HG03575 (cell line): ENCODE data around the gene RFX5.
"Not testable (repeated sequence)": the region's sequence is repeated elsewhere in the genome, so short reads cannot be mapped to it uniquely, and the experiment has no call there.

Experiments
- ATAC-seq: cut with Tn5 transposase; IDR thresholded peaks from one replicate; pipeline ENCODE4 v1.9.1; 2021; ENCODE audit not compliant: unreplicated experiment, insufficient number of reproducible peaks, low FRiP score; ENCODE audit errors: extremely low read depth

The RFX5 gene

DNA sequence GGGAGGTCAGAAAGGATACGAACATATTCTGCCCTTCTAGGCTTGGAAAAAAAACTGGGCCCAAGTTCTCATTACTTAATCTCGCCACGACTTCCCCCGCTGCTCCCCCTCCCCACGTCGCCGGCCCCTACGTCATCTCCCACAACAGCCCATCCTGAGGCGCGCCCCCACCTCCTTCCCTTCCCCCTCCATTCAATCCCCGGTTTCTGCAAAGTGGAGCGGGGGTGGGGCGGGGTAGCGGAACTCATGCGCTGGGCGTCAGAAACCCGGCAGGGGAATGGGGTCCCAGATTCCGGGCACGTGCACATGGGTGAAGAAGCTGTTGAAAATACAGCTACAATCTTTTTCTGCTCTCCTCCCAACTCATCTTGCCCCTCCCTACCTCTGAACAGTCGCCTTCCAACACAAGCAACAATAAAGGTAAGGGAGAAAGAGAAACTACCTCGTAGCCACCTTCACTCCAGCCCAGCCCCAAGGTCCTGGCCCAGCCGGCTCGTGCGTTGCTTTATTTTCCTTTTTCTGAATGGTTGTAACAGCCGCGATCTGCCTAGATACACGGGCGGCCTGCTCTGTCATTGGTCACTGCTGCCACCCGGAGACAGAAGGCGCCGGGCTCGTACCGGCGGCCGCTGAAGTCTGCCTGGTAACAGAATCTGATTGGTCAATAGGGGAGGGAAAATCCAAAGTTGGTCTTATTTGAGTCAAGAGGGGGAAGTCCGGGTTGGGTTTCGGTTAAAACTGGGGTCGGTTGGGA, at the start of gene RFX5:
TSS of gene RFX5 (minus strand) at position 484 of the 754 bp plus-strand sequence. CDS start 932 bp downstream, outside the sequence.
- ATAC-seq = peak; percentile 75

DNA sequence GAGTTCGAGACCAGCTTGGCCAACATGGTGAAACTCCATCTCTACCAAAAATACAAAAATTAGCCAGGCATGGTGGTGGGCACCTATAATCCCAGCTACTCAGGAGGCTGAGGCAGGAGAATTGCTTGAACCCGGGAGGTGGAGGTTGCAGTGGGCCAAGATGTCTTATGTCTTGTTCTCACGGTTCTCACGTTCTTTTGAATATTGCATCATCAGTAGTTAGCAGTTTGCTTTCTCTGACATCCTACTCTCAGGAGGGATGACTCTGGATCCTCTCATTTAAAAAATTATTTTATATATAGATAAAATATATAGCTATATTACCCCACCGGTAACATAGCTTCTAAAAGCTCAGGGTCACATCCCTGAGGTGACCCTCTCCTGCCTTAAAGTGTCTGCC, 49.2 kb upstream of the RFX5 start:
- not testable (repeated sequence) for ATAC-seq

DNA sequence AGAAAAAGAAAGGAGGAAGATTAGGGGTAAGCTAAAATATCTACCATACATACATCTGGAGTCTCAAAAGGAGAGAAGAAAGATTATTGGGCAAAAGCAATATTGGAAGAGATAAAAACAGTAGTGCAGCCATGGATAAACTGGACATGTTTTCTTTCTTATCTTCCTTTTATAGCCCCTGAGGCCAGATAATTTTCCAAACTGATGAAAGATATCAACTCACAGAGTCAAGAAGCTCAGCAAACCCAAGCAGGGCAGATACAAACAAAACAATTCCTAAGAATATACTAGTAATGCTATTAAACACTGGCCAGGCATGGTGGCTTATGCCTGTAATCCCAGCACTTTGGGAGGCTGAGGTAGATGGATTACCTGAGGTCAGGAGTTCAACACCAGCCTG, 46.5 kb upstream of the RFX5 start:
- ATAC-seq = no peak

DNA sequence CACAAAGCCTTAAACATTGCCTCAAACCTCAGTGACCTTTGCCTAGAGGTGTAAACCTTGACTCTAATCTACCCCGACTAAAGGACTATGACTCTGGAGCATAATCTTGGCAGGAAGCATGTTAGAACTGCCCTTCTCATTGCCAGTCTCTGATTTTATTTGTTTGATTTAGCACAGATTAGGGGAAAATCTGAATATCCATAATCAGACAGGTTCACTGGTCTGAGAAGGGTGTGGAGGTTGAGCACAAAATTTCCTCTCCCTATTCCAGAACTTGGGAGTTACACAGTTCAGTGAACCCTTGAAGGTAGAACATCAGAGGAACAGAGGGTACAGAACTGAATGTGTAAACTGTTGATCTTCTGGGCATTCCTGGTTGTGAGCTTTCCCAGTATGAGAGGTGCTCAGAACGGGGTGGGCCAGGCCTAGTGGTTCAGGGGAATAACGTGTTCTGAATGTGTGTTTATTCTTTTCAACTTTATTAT, 44.1 kb upstream of the RFX5 start:
- no peak for ATAC-seq

DNA sequence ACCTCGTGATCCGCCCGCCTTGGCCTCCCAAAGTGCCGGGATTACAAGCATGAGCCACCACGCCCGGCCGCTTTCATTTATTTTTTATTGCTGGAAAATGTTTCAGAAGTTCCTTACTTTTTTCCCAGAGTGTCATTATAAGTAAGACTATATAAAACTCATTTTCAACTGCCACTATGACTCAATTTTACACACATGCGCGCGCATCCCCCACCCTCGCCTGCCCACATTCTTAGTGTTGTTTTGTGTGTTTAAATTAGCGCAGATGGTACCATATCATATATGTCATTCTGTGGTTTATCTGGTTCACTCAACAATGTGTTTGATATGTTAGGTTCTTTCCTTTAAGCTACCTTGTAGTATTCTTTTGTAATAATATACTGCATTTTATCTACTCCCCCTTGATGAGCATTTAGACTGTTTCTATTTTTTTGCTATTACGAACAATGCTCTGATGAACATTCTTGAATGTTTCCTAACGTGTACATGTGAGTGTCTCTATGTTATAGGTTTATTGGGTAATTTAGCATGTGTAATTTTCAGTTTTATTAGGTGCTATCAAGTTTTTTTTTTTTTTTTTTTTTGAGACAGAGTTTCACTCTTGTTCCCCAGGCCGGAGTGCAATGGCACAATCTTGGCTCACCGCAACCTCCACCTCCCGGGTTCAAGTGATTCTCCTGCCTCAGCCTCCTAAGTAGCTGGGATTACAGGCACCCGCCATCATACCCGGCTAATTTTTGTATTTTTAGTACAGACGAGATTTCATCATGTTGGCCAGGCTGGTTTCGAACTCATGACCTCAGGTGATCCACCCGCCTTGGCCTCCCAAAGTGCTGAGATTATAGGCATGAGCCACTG, 43.4 kb upstream of the RFX5 start:
- not testable (repeated sequence) for ATAC-seq

DNA sequence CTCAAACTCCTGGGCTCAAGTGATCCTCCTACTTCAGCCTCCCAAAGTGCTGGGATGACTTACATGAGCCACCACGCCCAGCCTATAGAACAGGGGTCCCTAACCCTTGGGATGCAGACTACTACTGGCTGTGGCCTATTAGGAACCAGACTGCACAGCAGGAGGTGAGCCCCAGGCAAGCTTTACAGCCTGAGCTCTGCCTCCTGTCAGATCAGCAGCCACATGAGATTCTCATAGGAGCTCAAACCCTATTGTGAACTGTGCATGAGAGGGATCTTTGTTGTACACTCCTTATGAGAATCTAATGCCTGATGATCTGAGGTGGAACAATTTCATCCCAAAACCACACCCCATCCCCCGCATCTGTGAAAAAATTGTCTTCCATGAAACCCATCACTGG, 39.0 kb upstream of the RFX5 start:
- ATAC-seq = no peak

DNA sequence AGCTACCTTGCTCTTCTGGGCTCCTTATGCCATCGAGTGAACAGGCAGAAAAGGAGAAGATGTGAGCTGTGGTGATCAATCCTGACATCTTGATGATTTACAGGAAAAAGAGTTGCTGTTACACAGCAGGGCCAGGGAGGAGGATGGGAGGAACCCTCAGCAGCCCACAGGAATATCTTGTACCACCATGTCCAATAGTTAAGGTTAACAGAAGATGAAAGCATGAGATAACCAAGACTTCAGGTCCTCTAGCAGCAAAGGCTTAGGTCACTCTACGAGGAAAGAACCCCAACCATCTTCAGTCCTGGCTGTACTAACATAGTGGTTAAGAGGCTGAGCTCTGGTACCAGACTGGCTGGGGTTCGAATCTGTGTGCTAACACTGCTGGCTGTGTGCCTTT, 37.5 kb upstream of the RFX5 start:
- ATAC-seq = no peak

DNA sequence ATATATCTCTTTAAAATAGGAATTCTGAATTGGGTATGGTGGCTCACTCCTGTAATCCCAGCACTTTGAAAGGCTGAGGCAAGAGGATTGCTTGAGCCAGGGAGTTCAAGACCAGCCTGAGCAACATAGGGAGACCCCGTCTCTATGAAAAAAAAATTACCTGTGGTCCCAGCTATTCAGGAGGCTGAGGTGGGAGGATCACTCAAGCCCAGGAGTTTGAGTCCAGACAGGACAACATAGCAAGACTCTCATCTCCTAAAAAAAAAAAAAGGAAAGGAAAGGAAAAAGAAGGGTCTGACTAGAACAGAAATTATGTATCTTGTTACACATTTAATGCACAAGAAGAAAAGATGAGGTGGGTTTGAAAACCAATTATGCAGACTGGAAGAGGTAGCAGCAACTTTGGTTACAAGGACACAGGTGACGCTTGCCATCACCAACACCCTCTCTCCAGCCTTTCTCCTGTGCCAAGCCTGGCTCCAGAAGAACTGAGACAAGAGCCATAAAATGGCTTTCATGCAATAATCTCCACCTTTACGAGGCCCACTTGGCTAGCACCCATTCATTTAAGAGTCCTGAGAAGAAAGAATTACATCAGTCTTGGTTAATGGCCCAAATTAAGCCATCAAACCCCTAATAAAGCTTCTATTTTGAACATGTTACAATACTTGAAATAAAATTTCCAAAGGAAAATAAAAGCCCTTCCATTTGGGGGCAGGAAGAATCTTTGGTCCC, 30.3 kb upstream of the RFX5 start:
- no peak for ATAC-seq

DNA sequence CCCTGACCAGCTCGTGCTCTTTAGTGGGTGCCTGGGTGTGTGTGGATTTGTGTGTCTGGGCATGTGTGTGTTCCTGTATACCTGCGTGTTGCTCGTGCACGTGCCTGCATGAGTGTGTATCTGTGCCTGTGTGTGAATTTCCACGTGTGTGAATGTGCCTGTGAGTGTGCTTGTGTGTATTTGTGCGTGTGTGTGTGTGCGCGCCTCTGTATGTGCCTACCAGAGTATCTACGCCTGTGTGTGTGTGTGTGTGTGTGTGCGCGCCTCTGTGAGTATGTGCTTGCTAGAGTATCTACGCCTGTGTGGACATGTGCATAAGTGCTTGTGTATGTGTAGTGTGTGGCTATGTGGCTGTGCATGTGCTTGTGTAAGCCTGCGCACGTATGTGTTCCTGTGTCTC, 26.1 kb upstream of the RFX5 start:
- no peak for ATAC-seq

DNA sequence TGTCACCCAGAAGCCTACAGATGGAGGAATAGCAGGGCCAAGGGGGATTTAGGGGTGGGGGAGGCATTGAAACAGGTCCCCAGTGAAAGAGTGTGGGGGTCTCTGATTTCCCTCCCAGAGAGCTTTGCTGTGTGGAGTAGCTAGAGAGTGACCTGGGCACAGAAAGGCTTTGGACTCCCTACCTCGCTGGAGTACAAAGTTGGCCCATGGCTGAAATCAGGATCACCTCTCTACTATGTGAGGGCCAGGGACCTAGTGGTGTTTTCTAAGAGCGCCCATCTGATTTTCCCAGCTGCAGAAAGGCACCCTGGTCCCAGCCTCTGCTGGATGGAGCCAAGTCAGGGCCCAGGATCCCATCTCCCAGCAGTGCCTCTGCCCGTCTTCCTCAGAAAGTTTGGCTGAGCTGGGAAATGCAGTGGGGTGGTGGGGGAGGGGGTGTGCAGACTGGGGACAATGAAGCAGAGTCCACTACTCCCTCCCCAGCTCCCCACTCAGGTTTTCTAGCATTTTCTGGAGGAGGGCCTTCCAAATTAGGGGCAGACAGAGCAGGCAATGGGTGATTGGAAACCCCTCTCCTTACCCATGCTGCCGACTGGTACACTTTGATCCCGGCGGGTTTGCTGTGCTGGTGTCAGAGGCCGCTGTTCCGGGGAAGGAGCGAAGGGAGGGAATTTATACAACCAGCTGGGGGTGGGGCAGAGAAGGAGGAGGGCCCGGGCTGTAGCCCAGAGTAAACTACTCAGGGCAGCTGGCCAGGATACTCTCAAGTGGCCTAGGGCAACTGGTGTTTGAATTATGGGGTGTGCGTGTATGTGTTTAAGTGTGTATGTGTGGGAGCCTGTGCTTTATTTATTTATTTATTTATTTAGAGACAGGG, 25.2 kb upstream of the RFX5 start, which contains the start of gene SELENBP1:
TSS of gene SELENBP1 (minus strand) at position 648 of the 877 bp plus-strand sequence. CDS start at position 584, 64 bp downstream.
- no peak for ATAC-seq

DNA sequence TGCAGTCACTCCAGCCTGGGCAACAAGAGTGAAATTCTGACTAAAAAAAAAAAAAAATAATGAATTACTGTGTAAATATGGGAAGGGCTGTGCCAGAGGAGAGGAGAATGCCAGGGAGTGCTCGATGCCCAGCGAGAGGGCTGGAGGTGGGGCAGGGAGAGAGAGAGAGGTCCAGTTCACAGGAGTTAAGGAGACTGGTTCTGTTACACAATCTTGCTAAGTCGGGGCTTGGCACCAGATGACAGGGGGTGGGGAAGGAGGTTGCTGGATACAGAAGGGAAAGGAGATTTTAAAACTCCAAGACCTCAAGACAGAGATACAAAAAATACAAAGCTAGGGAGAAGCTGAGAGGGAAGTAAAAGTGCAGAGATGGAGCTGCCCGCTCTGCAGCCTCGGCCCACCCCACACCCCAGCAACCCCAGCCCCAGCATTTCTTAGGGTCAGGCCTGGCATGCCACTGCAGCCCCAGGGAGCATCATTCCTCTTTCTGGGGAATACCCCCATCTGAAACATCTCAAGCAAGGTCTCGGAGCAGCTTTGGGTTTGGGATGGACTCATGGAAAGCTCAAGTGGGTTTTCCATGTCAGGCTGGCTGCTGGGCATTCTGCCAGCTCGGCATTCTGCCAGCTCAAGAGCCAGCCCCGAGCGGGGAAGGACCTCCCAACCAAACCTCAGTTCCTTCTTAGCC, 24.5 kb upstream of the RFX5 start:
- no peak for ATAC-seq

DNA sequence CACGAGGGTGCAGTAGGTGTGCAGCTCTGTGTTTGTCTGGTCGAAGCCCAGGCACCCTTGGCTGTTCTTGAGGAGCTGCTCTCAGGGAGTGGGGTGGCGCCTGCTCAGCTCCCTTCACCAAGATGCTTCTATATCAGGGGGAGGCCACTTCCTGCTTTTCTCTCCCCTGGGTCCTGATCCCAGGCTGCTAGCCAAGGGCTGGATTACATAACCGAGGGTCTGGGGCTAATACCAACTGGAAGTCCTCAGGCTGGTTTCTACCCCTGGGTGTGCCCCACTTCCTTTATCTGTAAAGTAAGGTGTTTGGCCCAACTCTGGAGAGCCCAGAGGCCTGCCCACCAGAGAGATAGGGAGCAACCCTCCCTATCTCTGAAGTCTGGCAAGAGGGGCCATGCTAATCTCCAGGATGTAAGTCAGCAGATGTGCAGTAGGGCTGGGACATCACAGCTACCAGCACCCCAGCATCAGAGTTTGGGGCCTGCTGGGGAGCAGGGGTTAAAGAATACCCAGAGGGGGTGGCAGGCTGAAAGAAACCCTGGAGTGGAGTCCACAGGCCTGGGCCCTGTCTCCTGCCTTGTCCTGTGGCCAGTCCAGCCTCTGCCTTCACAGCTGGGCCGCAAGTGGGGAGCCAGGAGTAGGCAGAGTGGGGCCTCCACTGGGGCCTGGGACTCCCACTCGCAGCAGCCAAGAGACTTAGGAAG, 23.3 kb upstream of the RFX5 start:
- no peak for ATAC-seq

DNA sequence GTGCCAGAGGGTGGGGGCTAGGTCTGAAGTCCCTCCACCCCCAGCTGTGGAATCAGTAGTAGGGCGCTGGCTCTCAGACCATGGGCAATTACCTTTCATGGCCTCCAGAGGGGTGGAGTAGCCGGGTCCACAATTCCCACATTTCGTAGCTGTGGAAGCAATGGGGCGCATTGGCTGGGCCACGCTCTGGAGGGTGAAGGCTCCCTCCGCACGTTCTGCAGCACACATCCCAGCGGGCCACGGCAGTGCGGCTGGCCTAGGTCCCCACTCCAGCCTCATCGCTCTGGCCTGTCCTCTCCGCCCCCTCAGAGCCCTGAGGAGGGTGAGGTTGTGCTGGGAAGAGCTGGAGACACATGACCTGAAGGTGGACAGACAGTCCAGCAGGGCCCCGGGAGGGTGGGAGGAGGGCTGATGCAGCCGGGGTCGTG, 22.6 kb upstream of the RFX5 start:
- no peak for ATAC-seq

DNA sequence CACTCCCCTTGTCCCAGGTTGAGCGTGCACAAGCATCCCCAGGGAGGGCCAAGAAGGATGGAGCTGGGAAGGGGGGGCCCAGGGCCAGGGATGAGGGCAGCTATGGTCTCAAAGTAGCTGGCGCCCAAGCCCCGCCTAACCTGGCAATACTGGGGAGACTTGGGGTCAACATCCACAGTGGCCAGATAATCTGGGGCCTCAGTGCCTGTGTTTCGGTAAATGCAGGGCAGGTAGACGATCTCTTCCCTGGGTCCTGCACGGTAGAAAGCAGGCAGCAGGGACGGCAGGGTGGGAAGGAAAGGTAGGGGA, 22.2 kb upstream of the RFX5 start:
- ATAC-seq = no peak

DNA sequence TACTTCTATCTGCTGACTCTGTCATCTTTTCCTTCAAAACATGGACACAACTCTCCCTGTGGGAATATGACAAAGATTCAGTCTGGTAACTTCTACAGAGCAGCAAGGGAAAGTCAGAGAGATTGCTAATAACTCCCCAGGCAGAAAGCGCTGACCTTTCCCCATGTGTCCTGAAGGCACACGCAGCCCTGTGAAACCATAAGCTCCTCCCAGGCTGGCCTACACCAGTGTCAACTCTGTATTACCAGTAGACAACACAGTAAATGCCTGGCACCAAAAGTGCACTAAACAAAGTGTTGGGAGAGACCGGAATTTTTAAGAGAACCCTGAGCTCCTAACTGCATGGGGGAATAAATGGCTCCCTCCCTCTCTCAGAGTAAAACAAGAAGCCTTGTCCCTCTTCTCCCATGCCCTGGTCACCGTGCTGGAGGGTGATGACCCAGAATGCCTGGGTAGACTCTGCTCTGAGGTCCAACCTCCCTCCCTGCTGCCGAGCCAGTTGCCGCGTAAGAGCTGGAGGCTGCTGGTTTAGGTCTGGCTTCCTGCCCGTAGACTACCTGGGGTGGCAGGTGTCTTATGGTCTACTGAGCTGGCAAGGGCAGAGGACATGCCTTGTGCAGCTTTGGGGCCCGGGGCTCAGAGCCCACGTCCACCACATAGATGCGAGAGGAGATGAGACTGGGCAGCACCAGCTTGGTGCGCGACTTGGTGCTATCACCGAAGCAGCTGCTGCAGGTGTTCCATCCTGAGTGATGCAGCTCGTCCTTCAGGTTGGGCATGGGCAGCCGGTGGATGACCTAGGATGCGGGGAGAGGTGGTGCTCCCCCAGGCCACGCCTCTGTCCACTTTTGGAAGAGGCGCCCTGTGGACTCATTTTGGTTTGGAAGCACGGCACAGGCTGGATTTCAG, 21.6 kb upstream of the RFX5 start:
- no peak for ATAC-seq

DNA sequence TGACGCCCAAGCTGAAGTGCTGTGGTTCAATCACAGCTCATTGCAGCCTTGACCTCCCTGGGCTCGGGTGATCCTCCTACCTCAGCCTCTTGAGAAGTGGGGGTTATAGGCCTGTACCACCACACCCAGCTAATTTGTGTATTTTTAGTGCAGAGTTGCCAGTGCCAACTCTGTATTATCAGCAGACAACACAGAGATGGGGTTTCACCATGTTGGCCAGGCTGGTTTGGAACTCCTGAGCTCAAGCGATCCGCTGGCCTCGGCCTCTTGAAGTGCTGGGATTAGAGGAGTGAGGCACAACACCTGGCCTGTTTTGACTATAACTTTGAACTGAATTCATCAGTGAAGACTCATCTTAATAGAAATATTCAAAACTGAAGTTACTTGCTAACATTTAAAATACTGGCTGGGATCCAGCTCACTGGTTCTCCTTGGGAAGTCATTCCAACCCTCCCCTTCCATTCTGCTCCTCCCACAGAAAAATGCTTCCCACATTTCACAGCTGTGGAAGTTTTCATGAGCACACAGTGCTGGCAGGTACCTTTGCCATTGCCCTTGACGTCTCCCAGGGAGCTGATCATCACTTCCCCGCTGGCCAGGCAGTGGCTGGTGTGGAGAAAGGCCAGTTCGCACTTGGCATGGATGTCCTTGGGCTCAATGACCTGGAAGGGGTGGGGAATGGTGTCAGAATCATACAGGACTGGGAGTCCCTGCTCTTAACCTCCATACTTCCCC, 20.8 kb upstream of the RFX5 start:
- ATAC-seq = no peak
